Activated naive CD8-positive, alpha-beta T cell treated with anti-CD3 and anti-CD28 coated beads, Interleukin-2, amount 10 ng/mL, durations not matched to agents 7 days and 5 days (primary cell): ENCODE measurements around the gene PHTF1. TPM values are rescaled to one million over a fixed set of nuclear protein-coding genes. Genes with fewer than 3 reads are reported as not detected.

Experiments used
- ATAC-seq: fragments of 150-1000 bp; cut with Tn5 transposase; one replicate; pipeline ENCODE4 v1.10.0; 2021; ENCODE audit warnings: low read depth, moderate library complexity
- POLR2A ChIA-PET: fragments of 350-600 bp; sonication (Branson Sonifier 250); formaldehyde crosslinking; loops from one replicate; lab custom pipeline; 2021; ENCODE audit warnings: antibody characterized with exemption; lab: Charles Lee
- DNase-seq: peaks from one replicate; pipeline ENCODE4 v3.0.0; 2021
- H3K27ac Mint-ChIP-seq: one replicate; pipeline ENCODE4 v1.8.0; 2022; ENCODE audit warnings: mild to moderate bottlenecking, mixed read lengths
- H3K27me3 Mint-ChIP-seq: one replicate; pipeline ENCODE4 v1.8.0; 2022; ENCODE audit warnings: mild to moderate bottlenecking, moderate library complexity, mixed read lengths
- H3K36me3 Mint-ChIP-seq: one replicate; pipeline ENCODE4 v1.8.0; 2021; ENCODE audit warnings: mild to moderate bottlenecking, mixed read lengths
- H3K4me1 Mint-ChIP-seq: one replicate; pipeline ENCODE4 v1.8.0; 2021; ENCODE audit warnings: mixed read lengths
- H3K4me3 Mint-ChIP-seq: one replicate; pipeline ENCODE4 v1.8.0; 2022; ENCODE audit warnings: mild to moderate bottlenecking, moderate library complexity, mixed read lengths
- H3K9me3 Mint-ChIP-seq: one replicate; pipeline ENCODE4 v1.8.0; 2021; ENCODE audit warnings: mixed read lengths
- total RNA-seq, 2 experiments: library from RNA; stranded (reverse); gene quantifications; one replicate each; pipeline ENCODE4 v1.2.3, GENCODE V29; 2021

The PHTF1 gene
- total RNA-seq, 2 experiments from 2014 or later, result 19.2 to 22.6 TPM

GRCh38 chr1:113686891-113687618, 72.2 kb downstream of the PHTF1 start:
- no peak overlapping the region for H3K27ac Mint-ChIP-seq
- H3K9me3 Mint-ChIP-seq, result peaks cover 4% of the 10 kb centered on the region
- no peaks in the 10 kb centered on the region for H3K4me1 Mint-ChIP-seq
- no peaks in the 10 kb centered on the region for H3K27me3 Mint-ChIP-seq
- POLR2A ChIA-PET, result no interaction called here
- peaks cover 17% of the 10 kb centered on the region for H3K36me3 Mint-ChIP-seq
- no peak for ATAC-seq
- DNase-seq, result no peak
- no peak overlapping the region for H3K4me3 Mint-ChIP-seq

- DNase-seq, result no peak
- ATAC-seq, result no peak
- Mint-ChIP-seq H3K4me1 (peaks cover 1% of the 10 kb centered on the region), H3K36me3 (peaks cover 3% of the 10 kb centered on the region), H3K9me3 (no peaks in the 10 kb centered on the region), H3K27me3 (no peaks in the 10 kb centered on the region), H3K27ac (no peak overlapping the region), H3K4me3 (no peak overlapping the region)
- POLR2A ChIA-PET, result no interaction called here
Observed at GRCh38 chr1:113684153-113684541, 75.1 kb downstream of the PHTF1 start.

GRCh38 chr1:113683384-113684152, 75.7 kb downstream of the PHTF1 start:
- POLR2A ChIA-PET, result no interaction called here
- no peak overlapping the region for H3K4me3 Mint-ChIP-seq
- H3K27ac Mint-ChIP-seq, result no peak overlapping the region
- peaks cover 3% of the 10 kb centered on the region for H3K36me3 Mint-ChIP-seq
- H3K27me3 Mint-ChIP-seq, result no peaks in the 10 kb centered on the region
- H3K4me1 Mint-ChIP-seq, result peaks cover 1% of the 10 kb centered on the region
- ATAC-seq (no peak), DNase-seq (no peak)
- no peaks in the 10 kb centered on the region for H3K9me3 Mint-ChIP-seq

- Mint-ChIP-seq H3K4me3 (no peak overlapping the region), H3K4me1 (peaks cover 1% of the 10 kb centered on the region), H3K9me3 (no peaks in the 10 kb centered on the region), H3K27ac (no peak overlapping the region), H3K36me3 (peaks cover 3% of the 10 kb centered on the region), H3K27me3 (no peaks in the 10 kb centered on the region)
- DNase-seq (no peak), ATAC-seq (no peak)
- POLR2A ChIA-PET, result no interaction called here
Observed at GRCh38 chr1:113681596-113682337, 77.5 kb downstream of the PHTF1 start.

GRCh38 chr1:113678159-113678469, 81.2 kb downstream of the PHTF1 start:
- peaks cover 3% of the 10 kb centered on the region for H3K36me3 Mint-ChIP-seq
- DNase-seq (no peak), ATAC-seq (no peak)
- POLR2A ChIA-PET, result no interaction called here
- H3K4me1 Mint-ChIP-seq, result peaks cover 7% of the 10 kb centered on the region
- no peak overlapping the region for H3K27ac Mint-ChIP-seq
- no peaks in the 10 kb centered on the region for H3K9me3 Mint-ChIP-seq
- no peak overlapping the region for H3K4me3 Mint-ChIP-seq
- H3K27me3 Mint-ChIP-seq, result no peaks in the 10 kb centered on the region

- H3K9me3 Mint-ChIP-seq, result no peaks in the 10 kb centered on the region
- POLR2A ChIA-PET, result no interaction called here
- no peak for ATAC-seq
- no peak overlapping the region for H3K4me3 Mint-ChIP-seq
- H3K27ac Mint-ChIP-seq, result no peak overlapping the region
- no peaks in the 10 kb centered on the region for H3K36me3 Mint-ChIP-seq
- no peak for DNase-seq
- H3K27me3 Mint-ChIP-seq, result no peaks in the 10 kb centered on the region
- peaks cover 7% of the 10 kb centered on the region for H3K4me1 Mint-ChIP-seq
Observed at GRCh38 chr1:113677250-113678158, 81.8 kb downstream of the PHTF1 start.

GRCh38 chr1:113676524-113676923, 82.8 kb downstream of the PHTF1 start:
- Mint-ChIP-seq H3K9me3 (no peaks in the 10 kb centered on the region), H3K4me1 (peaks cover 7% of the 10 kb centered on the region), H3K27ac (no peak overlapping the region), H3K4me3 (no peak overlapping the region), H3K27me3 (no peaks in the 10 kb centered on the region), H3K36me3 (no peaks in the 10 kb centered on the region)
- no peak for ATAC-seq
- POLR2A ChIA-PET, result no interaction called here
- no peak for DNase-seq

- no peak for ATAC-seq
- DNase-seq, result no peak
- H3K9me3 Mint-ChIP-seq, result no peaks in the 10 kb centered on the region
- no peak overlapping the region for H3K4me3 Mint-ChIP-seq
- POLR2A ChIA-PET, result no interaction called here
- no peaks in the 10 kb centered on the region for H3K36me3 Mint-ChIP-seq
- no peaks in the 10 kb centered on the region for H3K27me3 Mint-ChIP-seq
- H3K27ac Mint-ChIP-seq, result no peak overlapping the region
- peaks cover 5% of the 10 kb centered on the region for H3K4me1 Mint-ChIP-seq
Observed at GRCh38 chr1:113675302-113675701, 84.0 kb downstream of the PHTF1 start.

GRCh38 chr1:113674591-113674990, 84.7 kb downstream of the PHTF1 start:
- H3K27ac Mint-ChIP-seq, result no peak overlapping the region
- no peak for ATAC-seq
- H3K27me3 Mint-ChIP-seq, result no peaks in the 10 kb centered on the region

GRCh38 chr1:113672491-113672890, 86.8 kb downstream of the PHTF1 start:
- ATAC-seq (no peak), DNase-seq (no peak)
- H3K36me3 Mint-ChIP-seq, result no peaks in the 10 kb centered on the region
- no peaks in the 10 kb centered on the region for H3K27me3 Mint-ChIP-seq
- no peaks in the 10 kb centered on the region for H3K9me3 Mint-ChIP-seq
- POLR2A ChIA-PET, result no interaction called here
- H3K4me3 Mint-ChIP-seq, result no peak overlapping the region
- peaks cover 5% of the 10 kb centered on the region for H3K4me1 Mint-ChIP-seq
- H3K27ac Mint-ChIP-seq, result no peak overlapping the region

More at GRCh38 chr1:113674591-113674990, 84.7 kb downstream of the PHTF1 start:
- no peak for DNase-seq
- peaks cover 5% of the 10 kb centered on the region for H3K4me1 Mint-ChIP-seq
- no peak overlapping the region for H3K4me3 Mint-ChIP-seq
- H3K9me3 Mint-ChIP-seq, result no peaks in the 10 kb centered on the region
- POLR2A ChIA-PET, result no interaction called here
- no peaks in the 10 kb centered on the region for H3K36me3 Mint-ChIP-seq

GRCh38 chr1:113670650-113671049, 88.6 kb downstream of the PHTF1 start:
- POLR2A ChIA-PET, result no interaction called here
- H3K4me1 Mint-ChIP-seq, result peaks cover 5% of the 10 kb centered on the region
- no peak for ATAC-seq
- H3K27me3 Mint-ChIP-seq, result no peaks in the 10 kb centered on the region
- no peak for DNase-seq
- no peak overlapping the region for H3K27ac Mint-ChIP-seq
- H3K36me3 Mint-ChIP-seq, result no peaks in the 10 kb centered on the region
- no peak overlapping the region for H3K4me3 Mint-ChIP-seq
- no peaks in the 10 kb centered on the region for H3K9me3 Mint-ChIP-seq

- POLR2A ChIA-PET, result no interaction called here
- no peak for DNase-seq
- H3K36me3 Mint-ChIP-seq, result no peaks in the 10 kb centered on the region
Observed at GRCh38 chr1:113669988-113670387, 89.3 kb downstream of the PHTF1 start.

GRCh38 chr1:113666126-113666525, 93.2 kb downstream of the PHTF1 start:
- DNase-seq (no peak), ATAC-seq (no peak)
- no peaks in the 10 kb centered on the region for H3K36me3 Mint-ChIP-seq
- no peak overlapping the region for H3K4me3 Mint-ChIP-seq
- no peaks in the 10 kb centered on the region for H3K9me3 Mint-ChIP-seq
- no peak overlapping the region for H3K27ac Mint-ChIP-seq
- POLR2A ChIA-PET, result no interaction called here
- no peaks in the 10 kb centered on the region for H3K4me1 Mint-ChIP-seq
- no peaks in the 10 kb centered on the region for H3K27me3 Mint-ChIP-seq

More at GRCh38 chr1:113669988-113670387, 89.3 kb downstream of the PHTF1 start:
- Mint-ChIP-seq H3K9me3 (no peaks in the 10 kb centered on the region), H3K27me3 (no peaks in the 10 kb centered on the region), H3K27ac (no peak overlapping the region), H3K4me1 (peaks cover under 1% of the 10 kb centered on the region), H3K4me3 (no peak overlapping the region)
- ATAC-seq, result no peak
